SKM-1 treated with dmso at 0.1 percent for 144 hours (cell line): Measurements from ENCODE around the gene GUCY1A1.

Experiments
- DNase-seq: peaks from one replicate; lab custom pipeline; 2025; ENCODE audit not compliant: unreplicated experiment; lab: John Stamatoyannopoulos, UW

The GUCY1A1 gene

GRCh38 chr4:155657985-155658680 is 8.5 kb upstream of the GUCY1A1 start:
- no peak for DNase-seq

- no peak for DNase-seq
Observed at GRCh38 chr4:155658681-155659064, 8.0 kb upstream of the GUCY1A1 start.

- DNase-seq = no peak
Observed at GRCh38 chr4:155659176-155659575, 7.5 kb upstream of the GUCY1A1 start.

GRCh38 chr4:155660436-155660835 is 6.2 kb upstream of the GUCY1A1 start:
- DNase-seq = no peak

- DNase-seq = no peak
Observed at GRCh38 chr4:155665054-155665453, 1.6 kb upstream of the GUCY1A1 start.

GRCh38 chr4:155667222-155667567 is 547 bp downstream of the GUCY1A1 start:
- DNase-seq = no peak

GRCh38 chr4:155667568-155668511 is 1.2 kb downstream of the GUCY1A1 start:
- no peak for DNase-seq

GRCh38 chr4:155668707-155669220 is 2.1 kb downstream of the GUCY1A1 start:
- no peak for DNase-seq

GRCh38 chr4:155672342-155672741 is 5.7 kb downstream of the GUCY1A1 start:
- DNase-seq = no peak

GRCh38 chr4:155673453-155673979 is 6.9 kb downstream of the GUCY1A1 start:
- no peak for DNase-seq

GRCh38 chr4:155674669-155675071 is 8.0 kb downstream of the GUCY1A1 start:
- DNase-seq = no peak

- DNase-seq = peak; percentile 84
Observed at GRCh38 chr4:155675709-155676429, 9.2 kb downstream of the GUCY1A1 start.

- DNase-seq = no peak
Observed at GRCh38 chr4:155676430-155676825, 9.8 kb downstream of the GUCY1A1 start.

GRCh38 chr4:155678011-155678410 is 11.4 kb downstream of the GUCY1A1 start:
- no peak for DNase-seq

- DNase-seq = no peak
Observed at GRCh38 chr4:155679343-155679742, 12.7 kb downstream of the GUCY1A1 start.

- DNase-seq = no peak
Observed at GRCh38 chr4:155681886-155682285, 15.2 kb downstream of the GUCY1A1 start.

- no peak for DNase-seq
Observed at GRCh38 chr4:155684423-155684822, 17.8 kb downstream of the GUCY1A1 start.

- no peak for DNase-seq
Observed at GRCh38 chr4:155684892-155685541, 18.4 kb downstream of the GUCY1A1 start.

- DNase-seq = no peak
Observed at GRCh38 chr4:155687380-155687982, 20.8 kb downstream of the GUCY1A1 start.

- no peak for DNase-seq
Observed at GRCh38 chr4:155688211-155688610, 21.6 kb downstream of the GUCY1A1 start.
